LNCAP (cell line): Measurements from ENCODE around the gene GPR180.

Source experiments
- CTCF ChIP-seq: fragments of 450-650 bp; IDR thresholded peaks from 2 replicates; pipeline ENCODE4 v1.5.1; 2017; ENCODE audit warnings: mild to moderate bottlenecking

The GPR180 gene

DNA sequence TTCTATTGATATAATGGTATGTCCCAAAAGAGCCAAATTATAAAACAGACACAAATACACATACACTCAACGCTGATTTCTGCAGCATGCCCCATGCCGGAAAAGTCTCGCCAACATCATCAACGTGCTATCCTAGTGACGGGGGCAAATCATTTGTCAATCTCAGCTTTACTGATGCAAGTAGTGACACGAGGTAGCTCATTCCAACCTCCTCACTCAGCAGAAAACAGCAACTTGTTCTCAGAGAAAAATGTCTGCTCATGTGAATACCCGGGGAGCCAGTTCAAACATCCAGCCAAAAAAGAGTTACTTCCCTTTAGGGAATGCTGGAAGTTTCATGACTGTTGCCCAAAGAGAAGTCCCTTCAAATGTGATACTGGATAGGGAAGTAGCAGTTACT is 64.4 kb downstream of the GPR180 start:
- TF ChIP-seq CTCF, result no peak

GRCh38 chr13:94667190-94667589 is 65.5 kb downstream of the GPR180 start:
- no peak for TF ChIP-seq CTCF

DNA sequence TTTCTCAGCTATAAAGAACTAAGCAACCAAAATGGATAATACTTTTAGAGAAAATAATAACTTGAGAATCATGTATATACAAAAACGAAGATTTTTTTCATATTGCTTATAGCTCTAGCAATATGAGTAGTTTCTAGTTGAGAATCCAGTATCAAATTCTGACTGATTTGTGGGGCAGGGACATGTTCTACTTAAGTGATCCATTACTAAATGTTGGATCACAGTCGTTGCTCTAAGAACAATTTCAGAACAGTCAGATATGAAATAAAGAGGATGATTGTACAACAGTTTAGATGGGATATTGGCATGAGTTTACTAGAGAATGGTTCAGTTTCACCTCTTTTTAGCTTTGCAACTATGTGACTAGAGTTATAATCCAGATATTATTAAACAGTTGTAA is 70.7 kb downstream of the GPR180 start:
- TF ChIP-seq CTCF, result no peak

DNA sequence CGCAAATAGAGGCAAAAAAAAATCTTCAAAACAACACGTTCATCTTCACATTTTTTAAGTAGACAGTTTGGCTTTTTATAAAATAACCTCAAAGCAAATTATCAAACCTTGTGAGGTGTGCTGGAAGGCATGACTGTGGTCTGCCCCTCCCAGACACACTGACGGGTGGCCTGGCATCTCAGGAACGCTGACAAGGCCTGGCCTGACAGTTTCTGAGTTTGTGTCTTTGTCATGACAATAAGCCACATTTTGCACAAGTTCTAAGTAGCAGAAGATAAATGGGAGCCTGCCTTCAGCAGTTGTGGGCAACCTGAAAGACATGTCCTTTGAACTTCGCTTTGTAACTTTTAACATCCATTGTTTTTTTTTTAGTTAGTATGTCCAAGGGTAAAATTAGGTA is 72.2 kb downstream of the GPR180 start:
- TF ChIP-seq CTCF, result no peak

DNA sequence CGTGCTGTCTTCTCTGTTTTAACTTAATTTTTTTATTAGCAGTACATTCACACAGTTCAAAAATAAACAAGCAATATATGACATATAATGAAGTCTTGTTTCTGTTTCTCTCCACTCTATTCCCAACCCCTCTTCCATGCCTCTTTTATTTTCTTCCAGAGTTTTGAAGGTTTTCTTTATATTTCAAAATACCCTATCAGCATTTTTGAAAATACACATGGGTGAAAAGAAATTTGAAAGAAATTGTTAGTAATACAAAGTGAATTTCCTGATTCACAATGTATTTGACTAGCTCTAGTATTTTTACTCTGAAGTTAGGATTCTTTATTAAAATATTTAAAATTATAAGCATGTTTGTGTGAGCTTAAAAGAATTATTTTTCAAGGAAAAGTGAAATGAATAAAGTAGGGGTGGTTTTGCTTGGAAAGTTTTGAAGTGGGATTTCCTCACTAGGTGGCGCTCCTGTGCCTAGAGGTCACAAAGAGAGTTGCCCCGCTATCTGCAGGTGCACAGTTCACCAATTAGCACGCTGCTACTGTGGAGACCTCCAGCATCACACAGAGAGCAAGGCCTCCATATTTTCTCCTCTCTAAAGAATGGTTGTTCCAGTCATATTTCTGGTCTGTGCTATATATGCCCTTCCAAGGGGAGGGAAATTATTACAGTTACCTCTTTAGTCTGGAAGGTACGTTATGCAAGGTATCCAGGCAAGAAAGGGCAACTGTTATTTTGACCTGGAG is 73.1 kb downstream of the GPR180 start:
- peak; percentile 64 for TF ChIP-seq CTCF

GRCh38 chr13:94677799-94678198 is 76.1 kb downstream of the GPR180 start:
- no peak for TF ChIP-seq CTCF

GRCh38 chr13:94678845-94679244 is 77.2 kb downstream of the GPR180 start:
- no peak for TF ChIP-seq CTCF

DNA sequence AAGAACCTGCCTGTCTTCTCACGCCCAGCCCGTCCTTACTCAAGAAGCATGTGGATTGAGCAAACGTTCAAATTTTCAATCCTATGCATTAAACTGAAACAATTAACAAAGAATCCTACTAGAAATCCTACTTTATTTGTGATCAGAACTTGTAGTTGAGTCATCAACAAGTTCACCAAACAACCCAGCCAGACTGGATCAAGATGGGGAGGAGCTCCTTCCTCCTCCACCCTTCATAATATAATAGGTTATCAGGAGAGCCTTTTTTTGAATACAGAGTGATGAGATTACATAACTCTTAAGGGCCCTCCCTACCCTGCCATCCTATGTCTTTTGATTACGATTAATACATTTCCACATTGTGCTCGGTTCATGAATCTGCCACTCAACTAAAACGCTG is 78.0 kb downstream of the GPR180 start:
- no peak for TF ChIP-seq CTCF
